Psoas muscle (tissue), 8 donors: ENCODE measurements around the gene TECTA. TPM values are rescaled to one million over a fixed set of nuclear protein-coding genes. Genes with fewer than 3 reads are reported as not detected.
"Not testable (repeated sequence)": the region's sequence is repeated elsewhere in the genome, so short reads cannot be mapped to it uniquely, and the experiment has no call there.

ENCODE experiments used
- ATAC-seq, 4 donors: fragments of 200-7000 bp; cut with Tn5 transposase; one replicate each; pipeline ENCODE4 v1.9.1; 2020; ENCODE audit warnings: moderate library complexity in 3 of 4, mild to moderate bottlenecking in 2 of 4
- DNase-seq, 2 donors: peaks; one replicate each; pipeline ENCODE4 v3.0.0-alpha.2; 2020
- H3K27ac ChIP-seq: fragments of 200-600 bp; one replicate; pipeline ENCODE4 v1.8.0; 2022
- H3K27me3 ChIP-seq, 3 donors: fragments of 200-600 bp in 1 of 3; one replicate each; pipeline versions ENCODE4 v1.6.1 to v1.8.0; 2013 to 2022; ENCODE audit warnings: low read length in 2 of 3, mild to moderate bottlenecking in 2 of 3, moderate library complexity in 1 of 3; ENCODE audit not compliant: insufficient read depth in 3 of 3
- H3K36me3 ChIP-seq, 2 donors: fragments of 200-600 bp in 1 of 2; one replicate each; pipeline versions ENCODE4 v1.6.1 to v1.8.0; 2013 to 2022; ENCODE audit warnings: low read depth in 1 of 2, mild to moderate bottlenecking in 1 of 2, moderate library complexity in 1 of 2; ENCODE audit not compliant: insufficient read depth in 1 of 2
- H3K4me1 ChIP-seq: fragments of 200-600 bp; one replicate; pipeline ENCODE4 v1.8.0; 2022
- H3K4me3 ChIP-seq: fragments of 200-600 bp; one replicate; pipeline ENCODE4 v1.8.0; 2022; ENCODE audit warnings: mild to moderate bottlenecking
- H3K9me3 ChIP-seq: fragments of 200-600 bp; one replicate; pipeline ENCODE4 v1.8.0; 2022
- CTCF ChIP-seq: fragments of 200-600 bp; IDR thresholded peaks from one replicate; pipeline ENCODE4 v1.8.0; 2022; ENCODE audit warnings: antibody characterized with exemption
- WGBS, 3 donors: extraction: QIAGEN DNeasy Blood & Tissue Kit; methylation state at CpG; one replicate each; pipeline versions ENCODE4 v1.1.6 to v1.1.7; 2013; 5-methylcytosine and 5-hydroxymethylcytosine counted together
- intact Hi-C, 2 donors: fragments of 100-400 bp; cut with DNase I; formaldehyde crosslinking; loops; one replicate each; pipeline versions ENCODE4 v1.11.0 to v1.14.2; 2022
- polyA plus RNA-seq, 3 donors: library from polyadenylated mRNA; stranded (reverse); fragments of 200-250 nt; gene quantifications; one replicate each; pipeline ENCODE4 v1.2.3, GENCODE V29; 2013
- total RNA-seq, 4 donors: library from RNA; stranded (reverse); fragmentation: NEBNext Ultra II Directional in 2 of 4; extraction: Animal tissue kit (Norgen Biotek cat#: 25700) in 2 of 4; gene quantifications; one replicate each; pipeline versions ENCODE4 v1.2.1 to v1.2.4, GENCODE V29; 2021 to 2023
- donor health status: healthy with polysubstance abuse.
- donor health status: DM: no; HTN: no; CAD: no; lungs with moderate emphysema.
- donor health status: Bipolar disorder and iron deficiency.
- donor health status: healthy.
- donor health status: DM: yes; HTN: yes; CAD: no.
- donor health status: DM: no; HTN: no; CAD: no.
- donor health status: DM: no; HTN: no; CAD: no.
- donor health status: DM: yes; HTN: yes; CAD: no.

The TECTA gene
- total and polyA plus RNA-seq, 7 donors, result 0.10 to 2.6 (median 0.30) TPM

GRCh38 chr11:121237686-121238658 lies 136.9 kb downstream of the TECTA start:
- Histone ChIP-seq H3K36me3 (no peaks in the 10 kb centered on the region), H3K27ac (no peak overlapping the region), H3K9me3 (no peaks in the 10 kb centered on the region), H3K27me3 (peaks cover 0 to 31% (median 0%) of the 10 kb centered on the region in 3 donors), H3K4me1 (no peaks in the 10 kb centered on the region), H3K4me3 (no peak overlapping the region)
- intact Hi-C loops, result no loop called here
- ATAC-seq (no peak), DNase-seq (no peak)
- no peak for TF ChIP-seq CTCF
- 46 to 59% (median 50%) methylated on average over 12 of the region's 12 CpGs for WGBS, 3 donors

GRCh38 chr11:121238956-121239355 lies 137.9 kb downstream of the TECTA start:
- TF ChIP-seq CTCF, result no peak
- DNase-seq, result no peak
- H3K27ac ChIP-seq, result no peak overlapping the region
- H3K9me3 ChIP-seq, result no peaks in the 10 kb centered on the region
- H3K27me3 ChIP-seq, result peaks cover 0 to 31% (median 0%) of the 10 kb centered on the region in 3 donors
- no peak overlapping the region for H3K4me3 ChIP-seq
- no peaks in the 10 kb centered on the region for H3K4me1 ChIP-seq
- H3K36me3 ChIP-seq, result no peaks in the 10 kb centered on the region
- ATAC-seq, result no peak
- intact Hi-C loops, result no loop called here

- H3K9me3 ChIP-seq, H3K36me3 ChIP-seq, H3K4me3 ChIP-seq, intact Hi-C loops, H3K27ac ChIP-seq, DNase-seq, ATAC-seq, H3K4me1 ChIP-seq: not testable (repeated sequence)
- H3K27me3 ChIP-seq, result peaks cover 0 to 21% (median 0%) of the 10 kb centered on the region in 3 donors
- WGBS, 3 donors, result 46 to 59% (median 52%) methylated on average over 5 of the region's 5 CpGs
Measured at GRCh38 chr11:121240001-121240400, 139.0 kb downstream of the TECTA start.

GRCh38 chr11:121240650-121241303 lies 139.7 kb downstream of the TECTA start:
- TF ChIP-seq CTCF, result no peak
- Histone ChIP-seq H3K27me3 (peaks cover 0 to 19% (median 0%) of the 10 kb centered on the region in 3 donors), H3K27ac (no peak overlapping the region), H3K9me3 (no peaks in the 10 kb centered on the region), H3K4me1 (no peaks in the 10 kb centered on the region), H3K36me3 (no peaks in the 10 kb centered on the region), H3K4me3 (no peak overlapping the region)
- ATAC-seq (no peak), DNase-seq (no peak)
- 63 to 74% (median 68%) methylated on average over 9 of the region's 9 CpGs for WGBS, 3 donors
- intact Hi-C loops, result no loop called here

Other genes starting within 250 kb of the TECTA start
- 10 to 100 TPM in 2 of 4 donors, 1 to 10 TPM in 2; 8.0 to 19.2 (median 12.5) TPM for gene TBCEL, start 77.1 kb upstream of the TECTA start, total RNA-seq
- 1 to 10 TPM; 2.9 to 7.0 (median 4.7) TPM for gene TBCEL, start 77.1 kb upstream of the TECTA start, polyA plus RNA-seq
- 10 to 100 TPM in 1 of 4 donors, 1 to 10 TPM in 3; 7.1 to 12.5 (median 7.5) TPM for gene SC5D, start 191.5 kb downstream of the TECTA start, total RNA-seq
- gene SC5D, start 191.5 kb downstream of the TECTA start, polyA plus RNA-seq, result 10 to 100 TPM in 1 of 3 donors, 1 to 10 TPM in 2; 4.7 to 12.4 (median 5.0) TPM